ENCODE measurements around the gene PNMA1. TPM values are rescaled to one million over a fixed set of nuclear protein-coding genes. Genes with fewer than 3 reads are reported as not detected.

Gene PNMA1
- total and polyA plus RNA-seq, 2 of the 13 experiments (the other 11 are each of a cell fraction or from before 2014, with no cell fraction given) = 7.0 to 8.3 TPM

DNA sequence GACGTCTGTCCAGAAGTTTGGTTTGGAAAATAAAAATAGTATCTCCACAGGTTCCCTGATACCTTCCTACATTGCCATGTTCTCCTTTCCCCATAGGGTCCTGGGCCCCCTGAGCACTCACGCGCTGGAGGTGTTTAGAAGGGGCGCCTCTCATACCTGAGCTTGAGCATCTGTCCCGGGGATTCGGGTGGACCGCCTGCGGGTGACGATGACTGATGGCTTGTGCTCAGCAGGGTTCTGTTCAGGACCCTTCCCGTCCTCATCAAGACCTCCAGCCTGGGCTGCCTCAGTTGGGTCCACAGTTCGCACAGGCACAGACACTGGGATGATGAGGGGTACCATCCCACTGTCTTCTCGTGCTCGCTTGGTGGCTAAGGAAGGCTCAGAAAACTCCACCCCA, 22.7 kb upstream of the PNMA1 start:
- Histone ChIP-seq H3K27me3 (ENCODE audit: control insufficient read depth in 1 of 2, insufficient read depth in 2 of 2, low read length in 2 of 2) (no peaks in the 10 kb centered on the region), H3K79me2 (ENCODE audit: insufficient read depth, low read length) (peaks cover 25% of the 10 kb centered on the region), H3K9me3 (ENCODE audit: low read length) (no peaks in the 10 kb centered on the region), H3K4me3 (replicated peaks in 1 of 3; ENCODE audit: insufficient read depth in 1 of 3, low read depth in 2 of 3, low read length in 3 of 3) (no peak overlapping the region), H4K20me1 (ENCODE audit: insufficient read depth, low read length) (peaks cover 14% of the 10 kb centered on the region), H3K27ac (ENCODE audit: extremely low read length, insufficient read depth, low read length) (no peak overlapping the region), H3K4me2 (ENCODE audit: low read depth, low read length) (no peak overlapping the region), H2AFZ (ENCODE audit: low read length) (no peak overlapping the region), H3K36me3 (replicated peaks in 1 of 2; ENCODE audit: control insufficient read depth in 1 of 2, insufficient read depth in 2 of 2, low read length in 2 of 2) (peaks cover 13 to 39% of the 10 kb centered on the region in 2 experiments), H3K9ac (ENCODE audit: insufficient read depth, low read depth, low read length) (no peak overlapping the region), H3K4me1 (ENCODE audit: insufficient read depth, low read length) (peaks cover 24% of the 10 kb centered on the region)
- in situ Hi-C loops (cut with HindIII; ENCODE audit: extremely low pct_ligation_motif_present, low pct_unique_long_range_greater_than_20kb) = loop anchor here (25.0 kb wide), 1 partner anchor 300 kb away; no protein-coding TSS in a partner anchor
- BruUV-seq (replicated peaks) = no TSS peak
- WGBS (ENCODE audit: low lambda C conversion rate) = 88% methylated on average over 11 of the region's 13 CpGs
- DNase-seq (ENCODE audit: low spot score) = no peak
- no peak for FAIRE-seq
- POLR2A ChIA-PET = no interaction called here
- no peak for ATAC-seq
- TF ChIP-seq ZMYM4 (CRISPR knock-in tag; IDR thresholded peaks at IDR 0.05) (no peak), SOX13 (IDR thresholded peaks at IDR 0.05) (no peak), SOX13 (CRISPR knock-in tag; conservative IDR thresholded peaks at IDR 0.05 in 1 of 2, IDR thresholded peaks at IDR 0.05 in 1 of 2) (no peak), ZNF335 (CRISPR knock-in tag; IDR thresholded peaks at IDR 0.05) (no peak), RNF2 (conservative IDR thresholded peaks at IDR 0.05; ENCODE audit: low read depth) (no peak), ZC3H13 (CRISPR knock-in tag; IDR thresholded peaks at IDR 0.05) (no peak), ZNF678 (CRISPR knock-in tag; IDR thresholded peaks at IDR 0.05) (no peak), NCOA2 (CRISPR knock-in tag; IDR thresholded peaks at IDR 0.05) (no peak)
- TF ChIP-seq, protein P1, sequence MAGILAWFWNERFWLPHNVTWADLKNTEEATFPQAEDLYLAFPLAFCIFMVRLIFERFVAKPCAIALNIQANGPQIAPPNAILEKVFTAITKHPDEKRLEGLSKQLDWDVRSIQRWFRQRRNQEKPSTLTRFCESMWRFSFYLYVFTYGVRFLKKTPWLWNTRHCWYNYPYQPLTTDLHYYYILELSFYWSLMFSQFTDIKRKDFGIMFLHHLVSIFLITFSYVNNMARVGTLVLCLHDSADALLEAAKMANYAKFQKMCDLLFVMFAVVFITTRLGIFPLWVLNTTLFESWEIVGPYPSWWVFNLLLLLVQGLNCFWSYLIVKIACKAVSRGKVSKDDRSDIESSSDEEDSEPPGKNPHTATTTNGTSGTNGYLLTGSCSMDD (CRISPR knock-in tag; IDR thresholded peaks at IDR 0.05) = no peak
- TF ChIP-seq, protein P2, sequence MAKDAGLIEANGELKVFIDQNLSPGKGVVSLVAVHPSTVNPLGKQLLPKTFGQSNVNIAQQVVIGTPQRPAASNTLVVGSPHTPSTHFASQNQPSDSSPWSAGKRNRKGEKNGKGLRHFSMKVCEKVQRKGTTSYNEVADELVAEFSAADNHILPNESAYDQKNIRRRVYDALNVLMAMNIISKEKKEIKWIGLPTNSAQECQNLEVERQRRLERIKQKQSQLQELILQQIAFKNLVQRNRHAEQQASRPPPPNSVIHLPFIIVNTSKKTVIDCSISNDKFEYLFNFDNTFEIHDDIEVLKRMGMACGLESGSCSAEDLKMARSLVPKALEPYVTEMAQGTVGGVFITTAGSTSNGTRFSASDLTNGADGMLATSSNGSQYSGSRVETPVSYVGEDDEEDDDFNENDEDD (CRISPR knock-in tag; IDR thresholded peaks at IDR 0.05; ENCODE audit: borderline replicate concordance) = no peak
- TF ChIP-seq, protein P3, sequence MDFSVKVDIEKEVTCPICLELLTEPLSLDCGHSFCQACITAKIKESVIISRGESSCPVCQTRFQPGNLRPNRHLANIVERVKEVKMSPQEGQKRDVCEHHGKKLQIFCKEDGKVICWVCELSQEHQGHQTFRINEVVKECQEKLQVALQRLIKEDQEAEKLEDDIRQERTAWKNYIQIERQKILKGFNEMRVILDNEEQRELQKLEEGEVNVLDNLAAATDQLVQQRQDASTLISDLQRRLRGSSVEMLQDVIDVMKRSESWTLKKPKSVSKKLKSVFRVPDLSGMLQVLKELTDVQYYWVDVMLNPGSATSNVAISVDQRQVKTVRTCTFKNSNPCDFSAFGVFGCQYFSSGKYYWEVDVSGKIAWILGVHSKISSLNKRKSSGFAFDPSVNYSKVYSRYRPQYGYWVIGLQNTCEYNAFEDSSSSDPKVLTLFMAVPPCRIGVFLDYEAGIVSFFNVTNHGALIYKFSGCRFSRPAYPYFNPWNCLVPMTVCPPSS (IDR thresholded peaks at IDR 0.05) = no peak
- intact Hi-C loops (cut with micrococcal nuclease; ENCODE audit: unreplicated experiment) = no loop called here
- CTCF ChIA-PET (ENCODE audit: low intra/inter-chr PET ratio, low total read pairs) = no interaction called here

Data from HepG2 (cell line).